Stimulated activated effector memory CD8-positive, alpha-beta T cell treated with anti-CD3 and anti-CD28 coated beads, Interleukin-12 subunit alpha, Interleukin-12 subunit beta, amount 100 ng/mL, for 72 hours (primary cell): ENCODE measurements around the gene PRSS8.

Source experiments
- ATAC-seq: fragments of 150-1000 bp; cut with Tn5 transposase; 2 replicates; pipeline ENCODE4 v1.10.0; 2021
- DNase-seq, 2 donors: peaks; one replicate each; pipeline ENCODE4 v3.0.0; 2021 to 2022; ENCODE audit warnings: low spot score in 2 of 2
- H3K27ac Mint-ChIP-seq: one replicate; pipeline ENCODE4 v1.8.0; 2022; ENCODE audit warnings: mild to moderate bottlenecking, mixed read lengths
- H3K36me3 Mint-ChIP-seq: one replicate; pipeline ENCODE4 v1.8.0; 2022; ENCODE audit warnings: mild to moderate bottlenecking, mixed read lengths
- H3K4me1 Mint-ChIP-seq: one replicate; pipeline ENCODE4 v1.8.0; 2022; ENCODE audit warnings: mixed read lengths
- H3K4me3 Mint-ChIP-seq: one replicate; pipeline ENCODE4 v1.8.0; 2022; ENCODE audit warnings: mild to moderate bottlenecking, mixed read lengths
- H3K9me3 Mint-ChIP-seq: one replicate; pipeline ENCODE4 v1.8.0; 2022; ENCODE audit warnings: mixed read lengths

The PRSS8 gene

GRCh38 chr16:31085873-31086628 lies 49.5 kb downstream of the PRSS8 start:
- Mint-ChIP-seq H3K36me3 (peaks cover 66% of the 10 kb centered on the region), H3K4me1 (peaks cover 35% of the 10 kb centered on the region), H3K27ac (peak overlapping the region; percentile 82), H3K4me3 (no peak overlapping the region), H3K9me3 (no peaks in the 10 kb centered on the region)
- ATAC-seq: no peak
- DNase-seq: no peak

- DNase-seq (no peak), ATAC-seq (no peak)
- Mint-ChIP-seq H3K27ac (peak overlapping the region; percentile 82), H3K4me3 (no peak overlapping the region), H3K4me1 (peaks cover 35% of the 10 kb centered on the region), H3K9me3 (no peaks in the 10 kb centered on the region), H3K36me3 (peaks cover 66% of the 10 kb centered on the region)
Measured at GRCh38 chr16:31085411-31085810, 50.1 kb downstream of the PRSS8 start.

GRCh38 chr16:31084584-31085302 lies 50.8 kb downstream of the PRSS8 start:
- ATAC-seq: no peak

GRCh38 chr16:31083981-31084380 lies 51.5 kb downstream of the PRSS8 start:
- peaks cover 66% of the 10 kb centered on the region for H3K36me3 Mint-ChIP-seq
- H3K27ac Mint-ChIP-seq: no peak overlapping the region
- peaks cover 46% of the 10 kb centered on the region for H3K4me1 Mint-ChIP-seq
- DNase-seq (no peak), ATAC-seq (no peak)
- H3K4me3 Mint-ChIP-seq: no peak overlapping the region
- no peaks in the 10 kb centered on the region for H3K9me3 Mint-ChIP-seq

More at GRCh38 chr16:31084584-31085302, 50.8 kb downstream of the PRSS8 start:
- Mint-ChIP-seq H3K4me1 (peaks cover 38% of the 10 kb centered on the region), H3K9me3 (no peaks in the 10 kb centered on the region), H3K27ac (peak overlapping the region; percentile 82), H3K4me3 (no peak overlapping the region), H3K36me3 (peaks cover 66% of the 10 kb centered on the region)
- no peak for DNase-seq

GRCh38 chr16:31083556-31083955 lies 52.0 kb downstream of the PRSS8 start:
- Mint-ChIP-seq H3K36me3 (peaks cover 66% of the 10 kb centered on the region), H3K4me1 (peaks cover 49% of the 10 kb centered on the region), H3K9me3 (no peaks in the 10 kb centered on the region), H3K27ac (no peak overlapping the region), H3K4me3 (no peak overlapping the region)
- no peak for DNase-seq
- ATAC-seq: no peak

GRCh38 chr16:31083081-31083480 lies 52.4 kb downstream of the PRSS8 start:
- H3K4me3 Mint-ChIP-seq: no peak overlapping the region
- peaks cover 52% of the 10 kb centered on the region for H3K4me1 Mint-ChIP-seq
- peak overlapping the region; percentile 54 for H3K27ac Mint-ChIP-seq
- no peak for DNase-seq
- no peaks in the 10 kb centered on the region for H3K9me3 Mint-ChIP-seq
- no peak for ATAC-seq
- H3K36me3 Mint-ChIP-seq: peaks cover 68% of the 10 kb centered on the region

GRCh38 chr16:31082368-31083045 lies 53.0 kb downstream of the PRSS8 start:
- Mint-ChIP-seq H3K4me3 (no peak overlapping the region), H3K36me3 (peaks cover 73% of the 10 kb centered on the region), H3K4me1 (peaks cover 58% of the 10 kb centered on the region), H3K9me3 (no peaks in the 10 kb centered on the region), H3K27ac (peak overlapping the region; percentile 54)
- ATAC-seq (no peak), DNase-seq (peak in 1 of 2 donors; percentile 48)
